ENCODE measurements around the gene ST8SIA5. TPM values are rescaled to one million over a fixed set of nuclear protein-coding genes. Genes with fewer than 3 reads are reported as not detected.

The ST8SIA5 gene
- total RNA-seq, 2 experiments from 2014 or later: not detected

DNA sequence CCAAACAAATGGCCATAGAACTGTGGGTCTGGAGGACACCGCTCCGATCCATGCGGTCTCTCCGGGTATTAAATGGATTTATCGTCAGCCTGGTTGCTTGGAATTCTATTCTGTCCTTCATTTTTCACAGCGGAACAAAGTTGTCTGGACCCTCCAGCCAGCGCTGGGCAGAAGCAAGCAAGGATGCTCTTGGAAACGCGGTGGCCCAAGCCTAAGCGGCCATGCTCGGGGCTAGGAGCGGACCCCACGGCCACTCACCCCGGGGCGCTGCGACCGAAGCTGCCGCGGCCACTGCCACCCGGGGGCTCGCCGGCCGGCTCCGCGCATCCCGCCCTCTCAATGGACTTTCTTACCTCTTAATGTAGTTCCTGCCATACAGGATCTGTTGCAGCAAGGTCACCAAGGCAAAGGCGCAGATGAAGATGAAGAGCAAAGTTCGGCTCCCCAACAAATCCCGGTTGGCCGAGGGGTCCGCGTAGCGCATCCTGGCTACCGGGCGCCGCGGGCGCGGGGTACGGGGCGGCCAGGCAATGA is 761 bp downstream of the ST8SIA5 start:
- Mint-ChIP-seq H3K4me3 (no peak overlapping the region), H3K9me3 (no peaks in the 10 kb centered on the region), H3K4me1 (peaks cover 19% of the 10 kb centered on the region), H3K27ac (no peak overlapping the region), H3K36me3 (ENCODE audit: low read depth) (no peaks in the 10 kb centered on the region), H3K27me3 (peaks cover 67% of the 10 kb centered on the region)
- ChIA-PET CTCF (no interaction called here), POLR2A (no interaction called here)
- no peak for DNase-seq

DNA sequence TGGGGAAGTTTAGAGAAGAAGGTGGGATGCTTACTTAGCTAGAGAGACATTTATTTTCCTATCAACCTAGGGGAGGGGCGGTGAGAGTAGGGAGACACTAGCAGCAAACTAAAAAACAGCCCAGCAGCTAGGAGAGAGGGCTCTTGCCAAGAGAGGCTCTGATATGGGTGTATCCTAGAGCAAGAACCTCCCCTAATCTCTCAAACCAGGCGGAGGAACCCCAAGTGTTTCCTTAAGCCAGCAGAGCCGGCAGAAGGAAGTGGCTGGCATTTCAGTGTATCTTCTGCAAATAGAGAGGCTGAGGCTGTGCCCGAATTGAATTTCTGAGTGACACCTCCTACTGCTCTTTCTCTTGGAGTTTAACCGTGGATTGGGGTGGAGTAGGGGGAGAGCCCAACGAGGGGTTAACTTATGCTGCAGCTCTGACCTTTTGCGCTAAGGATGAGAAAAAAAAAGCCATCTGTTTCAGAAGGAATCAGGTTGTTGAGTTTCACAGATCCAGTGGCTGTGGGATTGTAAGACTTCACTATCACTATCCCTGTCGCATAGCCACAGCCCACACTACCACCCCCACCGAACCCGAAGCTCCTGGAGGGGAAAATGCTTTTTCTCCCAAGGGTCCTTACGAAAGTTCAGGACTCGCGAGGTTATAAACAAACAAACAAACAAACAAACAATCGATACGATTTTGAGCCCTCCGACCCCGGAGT is 1.4 kb downstream of the ST8SIA5 start:
- Mint-ChIP-seq H3K27ac (no peak overlapping the region), H3K4me1 (peaks cover 19% of the 10 kb centered on the region), H3K27me3 (peaks cover 63% of the 10 kb centered on the region), H3K9me3 (no peaks in the 10 kb centered on the region), H3K4me3 (no peak overlapping the region), H3K36me3 (ENCODE audit: low read depth) (no peaks in the 10 kb centered on the region)
- ChIA-PET POLR2A (no interaction called here), CTCF (no interaction called here)
- DNase-seq: no peak

DNA sequence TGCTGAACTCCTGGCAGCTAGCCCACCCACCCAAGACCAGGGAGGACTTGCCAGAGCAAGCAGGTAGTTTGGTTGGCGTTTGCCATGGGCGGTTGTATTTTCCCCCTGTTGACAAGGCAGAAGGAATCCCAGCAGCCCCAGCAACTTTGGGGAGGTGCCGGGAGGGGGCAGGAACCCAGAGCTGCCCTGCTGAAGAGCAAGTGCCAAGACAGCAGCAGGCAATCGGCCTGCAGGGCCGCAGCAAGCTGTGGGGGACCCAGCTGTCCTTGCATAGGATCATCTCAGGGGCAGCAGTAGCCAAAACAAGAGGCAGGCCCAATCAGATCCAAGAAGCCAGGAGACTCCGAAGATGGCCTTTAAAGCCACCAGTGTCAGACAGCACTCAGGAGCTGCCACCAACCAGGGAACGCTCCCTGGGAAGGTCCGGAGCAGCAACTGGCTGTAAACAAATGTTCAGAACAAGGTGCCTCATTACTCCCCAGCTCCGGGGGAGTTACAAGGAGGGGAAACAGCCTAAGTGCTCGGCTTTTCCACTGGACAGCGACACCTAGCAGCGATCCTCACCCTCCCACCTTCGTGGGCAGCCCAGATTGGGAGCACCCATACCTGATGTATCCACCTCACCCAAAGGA is 2.1 kb downstream of the ST8SIA5 start:
- ChIA-PET CTCF (no interaction called here), POLR2A (no interaction called here)
- Mint-ChIP-seq H3K27ac (no peak overlapping the region), H3K4me1 (peaks cover 19% of the 10 kb centered on the region), H3K4me3 (no peak overlapping the region), H3K9me3 (no peaks in the 10 kb centered on the region), H3K36me3 (ENCODE audit: low read depth) (no peaks in the 10 kb centered on the region), H3K27me3 (peaks cover 58% of the 10 kb centered on the region)
- no peak for DNase-seq

DNA sequence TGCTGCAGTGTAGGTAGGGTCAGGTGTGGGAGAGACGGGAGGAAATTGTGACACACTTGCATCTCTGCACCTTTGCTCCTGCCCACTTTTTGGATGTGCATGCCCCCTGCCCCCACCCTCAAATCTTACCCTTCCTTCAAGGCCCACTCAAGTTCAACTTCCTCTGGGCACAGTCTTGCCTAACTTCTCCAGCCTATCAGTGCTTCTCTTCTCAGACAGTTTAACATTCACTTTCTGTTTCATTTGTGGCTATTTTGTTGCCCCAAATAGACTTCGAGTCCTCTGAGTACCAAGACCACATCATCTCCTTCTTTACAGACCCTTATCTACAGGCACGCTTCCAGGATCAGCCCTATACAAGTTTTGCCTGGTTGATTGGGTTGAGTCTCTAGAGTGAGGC is 2.7 kb downstream of the ST8SIA5 start:
- Mint-ChIP-seq H3K4me3 (no peak overlapping the region), H3K27ac (no peak overlapping the region), H3K36me3 (ENCODE audit: low read depth) (no peaks in the 10 kb centered on the region), H3K9me3 (no peaks in the 10 kb centered on the region), H3K4me1 (peaks cover 19% of the 10 kb centered on the region), H3K27me3 (peaks cover 53% of the 10 kb centered on the region)
- no peak for DNase-seq
- CTCF ChIA-PET: no interaction called here
- POLR2A ChIA-PET: no interaction called here

DNA sequence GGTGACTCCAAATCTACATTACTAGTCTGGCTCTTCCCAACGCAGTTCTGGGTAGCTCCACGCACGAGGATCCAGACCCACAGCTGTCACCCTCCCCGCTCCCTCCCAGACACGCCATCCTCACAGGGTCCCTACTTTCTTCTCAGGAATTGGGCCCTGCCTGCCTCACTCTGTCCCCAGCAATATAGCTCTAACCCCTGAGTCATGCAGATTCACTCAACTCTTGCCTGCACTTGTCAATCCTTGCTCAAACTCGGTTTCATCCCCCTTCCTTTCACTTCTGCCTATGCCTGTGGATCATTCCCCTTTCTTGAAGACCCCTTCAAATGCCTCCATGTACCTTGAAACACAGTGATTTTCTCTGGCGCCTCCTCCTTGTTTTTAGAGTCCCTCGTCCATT is 5.0 kb downstream of the ST8SIA5 start:
- no peak overlapping the region for H3K4me3 Mint-ChIP-seq

DNA sequence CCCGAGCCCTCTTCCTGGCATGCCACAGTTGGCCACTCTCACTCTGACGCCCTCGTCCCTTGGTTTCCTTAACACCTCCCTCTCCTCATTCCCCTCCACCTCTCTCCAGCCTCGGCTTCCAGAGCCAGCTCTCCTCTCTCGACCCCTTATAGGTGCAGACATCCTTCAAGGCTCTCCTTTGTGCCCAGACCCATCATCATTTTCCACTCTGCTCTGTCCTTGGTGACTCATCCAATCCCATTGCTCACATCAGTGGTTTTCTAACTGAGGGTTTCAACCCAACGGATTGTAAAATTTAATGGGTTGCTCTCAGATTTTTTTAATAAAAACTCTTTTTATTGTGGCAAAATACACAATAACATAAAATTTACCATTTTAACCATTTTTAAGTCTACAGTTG is 6.2 kb downstream of the ST8SIA5 start:
- POLR2A ChIA-PET: no interaction called here
- CTCF ChIA-PET: no interaction called here
- H3K27me3 Mint-ChIP-seq: peaks cover 40% of the 10 kb centered on the region
- no peak for DNase-seq
- no peak overlapping the region for H3K27ac Mint-ChIP-seq
- no peak overlapping the region for H3K4me3 Mint-ChIP-seq
- no peaks in the 10 kb centered on the region for H3K9me3 Mint-ChIP-seq
- H3K4me1 Mint-ChIP-seq: peaks cover 9% of the 10 kb centered on the region
- H3K36me3 Mint-ChIP-seq (ENCODE audit: low read depth): no peaks in the 10 kb centered on the region

More for the DNA sequence above, 5.0 kb downstream of the ST8SIA5 start:
- no peak for DNase-seq
- ChIA-PET POLR2A (no interaction called here), CTCF (no interaction called here)
- H3K36me3 Mint-ChIP-seq (ENCODE audit: low read depth): no peaks in the 10 kb centered on the region
- no peak overlapping the region for H3K27ac Mint-ChIP-seq
- H3K9me3 Mint-ChIP-seq: no peaks in the 10 kb centered on the region
- peaks cover 13% of the 10 kb centered on the region for H3K4me1 Mint-ChIP-seq
- H3K27me3 Mint-ChIP-seq: peaks cover 39% of the 10 kb centered on the region

DNA sequence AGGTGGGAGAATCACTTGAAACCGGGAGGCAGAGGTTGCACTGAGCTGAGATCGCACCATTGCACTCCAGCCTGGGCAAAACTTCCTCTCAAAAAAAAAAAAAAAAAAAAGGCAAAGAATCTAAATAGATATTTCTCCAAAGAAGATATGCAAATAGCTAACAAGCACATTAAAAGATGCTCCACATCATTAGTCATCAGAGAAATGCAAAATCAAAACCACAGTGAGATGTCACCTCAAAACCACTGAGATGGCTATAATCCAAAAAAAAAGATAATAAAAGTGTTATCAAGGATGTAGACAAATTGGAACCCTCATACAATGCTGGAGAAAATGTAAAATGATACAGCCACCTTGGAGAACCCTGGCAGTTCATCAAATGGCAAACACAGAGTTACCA is 8.4 kb downstream of the ST8SIA5 start:
- H3K27ac Mint-ChIP-seq: no peak overlapping the region
- ChIA-PET CTCF (no interaction called here), POLR2A (no interaction called here)
- no peaks in the 10 kb centered on the region for H3K4me1 Mint-ChIP-seq
- H3K27me3 Mint-ChIP-seq: peaks cover 32% of the 10 kb centered on the region
- DNase-seq: no peak
- H3K36me3 Mint-ChIP-seq (ENCODE audit: low read depth): no peaks in the 10 kb centered on the region
- H3K4me3 Mint-ChIP-seq: no peak overlapping the region
- H3K9me3 Mint-ChIP-seq: no peaks in the 10 kb centered on the region

DNA sequence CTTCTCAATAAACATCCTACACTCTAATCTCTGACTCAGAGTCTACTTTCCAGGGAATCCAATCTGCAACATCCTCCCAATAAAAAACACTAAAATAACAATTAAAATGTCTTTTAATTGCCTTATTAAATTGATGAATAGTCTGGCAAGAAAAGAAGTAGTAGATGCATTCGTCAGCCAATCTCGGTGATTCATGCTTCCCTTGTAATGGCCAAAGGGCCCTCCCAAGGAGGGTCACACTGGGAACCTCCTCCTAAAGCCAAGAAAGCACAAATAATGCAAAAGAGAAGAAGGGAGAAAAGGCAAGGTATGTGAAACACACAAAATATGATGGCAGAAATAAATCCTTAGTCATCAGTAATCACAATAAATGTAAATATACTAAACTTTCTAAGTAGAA is 16.8 kb downstream of the ST8SIA5 start:
- no peaks in the 10 kb centered on the region for H3K9me3 Mint-ChIP-seq

DNA sequence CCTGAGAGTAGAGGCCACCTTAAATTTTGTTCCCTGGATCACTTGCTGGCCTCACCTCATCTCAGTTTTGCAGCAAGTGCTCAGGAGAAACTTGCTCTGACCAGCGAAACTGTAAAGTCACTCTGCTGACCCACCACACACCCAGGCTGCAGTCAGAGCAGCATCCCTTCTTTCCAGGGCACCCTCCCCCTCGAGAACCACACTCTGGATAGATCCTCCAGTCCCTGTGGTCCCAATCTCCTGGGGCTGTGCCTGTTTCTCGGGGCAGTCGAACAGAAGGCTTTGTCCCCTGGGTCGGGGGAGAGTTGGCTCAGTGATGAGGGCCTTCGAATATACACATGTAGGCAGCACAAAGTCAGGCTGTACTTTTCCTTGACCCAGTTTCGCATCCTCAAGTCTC is 18.4 kb downstream of the ST8SIA5 start:
- DNase-seq: no peak
- H3K36me3 Mint-ChIP-seq (ENCODE audit: low read depth): no peaks in the 10 kb centered on the region
- H3K4me3 Mint-ChIP-seq: no peak overlapping the region
- H3K9me3 Mint-ChIP-seq: no peaks in the 10 kb centered on the region
- H3K27me3 Mint-ChIP-seq: peaks cover 24% of the 10 kb centered on the region
- H3K4me1 Mint-ChIP-seq: no peaks in the 10 kb centered on the region
- CTCF ChIA-PET: no interaction called here
- no peak overlapping the region for H3K27ac Mint-ChIP-seq
- POLR2A ChIA-PET: no interaction called here

More for the DNA sequence above, 16.8 kb downstream of the ST8SIA5 start:
- no peak for DNase-seq
- H3K27ac Mint-ChIP-seq: no peak overlapping the region
- no peaks in the 10 kb centered on the region for H3K36me3 Mint-ChIP-seq (ENCODE audit: low read depth)
- no peak overlapping the region for H3K4me3 Mint-ChIP-seq
- ChIA-PET POLR2A (no interaction called here), CTCF (no interaction called here)
- H3K4me1 Mint-ChIP-seq: no peaks in the 10 kb centered on the region
- H3K27me3 Mint-ChIP-seq: peaks cover 34% of the 10 kb centered on the region

DNA sequence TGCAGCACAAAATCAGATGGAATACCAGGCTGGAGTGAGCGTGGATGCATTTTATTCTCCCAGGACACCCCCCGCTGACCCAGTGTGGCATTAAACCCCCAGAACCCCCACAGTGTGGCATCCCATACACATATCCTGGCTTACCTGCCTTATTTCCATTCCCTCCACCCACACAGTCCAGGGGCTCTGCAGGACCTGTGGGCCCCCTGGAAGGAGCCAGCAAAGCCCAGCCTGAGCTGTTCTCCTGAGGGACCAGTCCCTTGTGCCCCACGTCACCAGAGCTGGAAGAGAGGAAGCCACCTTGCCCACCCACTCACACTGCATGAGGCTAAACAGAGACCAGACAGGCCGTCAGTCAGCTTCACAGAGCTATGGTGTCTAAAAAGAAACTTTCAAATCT is 20.1 kb downstream of the ST8SIA5 start:
- Mint-ChIP-seq H3K27me3 (peaks cover 15% of the 10 kb centered on the region), H3K9me3 (no peaks in the 10 kb centered on the region), H3K36me3 (ENCODE audit: low read depth) (no peaks in the 10 kb centered on the region), H3K27ac (no peak overlapping the region), H3K4me3 (no peak overlapping the region), H3K4me1 (no peaks in the 10 kb centered on the region)
- ChIA-PET POLR2A (no interaction called here), CTCF (no interaction called here)
- DNase-seq: no peak

DNA sequence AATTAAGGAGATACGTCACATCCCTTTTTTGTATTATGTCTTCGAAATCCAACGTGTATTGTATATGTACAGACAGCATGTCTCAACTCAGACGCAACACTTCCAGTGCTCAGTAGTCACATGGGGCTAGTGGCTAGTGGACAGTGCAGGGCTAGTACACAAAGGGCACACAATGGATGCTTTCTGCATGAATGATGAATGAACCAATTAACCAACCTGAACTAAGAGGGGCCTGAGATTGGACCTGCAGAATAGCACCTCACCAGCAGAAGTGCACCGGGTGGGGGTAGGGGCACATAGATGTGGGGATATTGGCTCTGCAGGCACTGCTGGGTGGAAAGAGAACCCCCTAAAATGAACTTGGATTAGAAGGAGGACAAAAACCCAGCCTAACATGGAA is 20.7 kb downstream of the ST8SIA5 start:
- POLR2A ChIA-PET: no interaction called here
- no peak for DNase-seq
- H3K27ac Mint-ChIP-seq: no peak overlapping the region

DNA sequence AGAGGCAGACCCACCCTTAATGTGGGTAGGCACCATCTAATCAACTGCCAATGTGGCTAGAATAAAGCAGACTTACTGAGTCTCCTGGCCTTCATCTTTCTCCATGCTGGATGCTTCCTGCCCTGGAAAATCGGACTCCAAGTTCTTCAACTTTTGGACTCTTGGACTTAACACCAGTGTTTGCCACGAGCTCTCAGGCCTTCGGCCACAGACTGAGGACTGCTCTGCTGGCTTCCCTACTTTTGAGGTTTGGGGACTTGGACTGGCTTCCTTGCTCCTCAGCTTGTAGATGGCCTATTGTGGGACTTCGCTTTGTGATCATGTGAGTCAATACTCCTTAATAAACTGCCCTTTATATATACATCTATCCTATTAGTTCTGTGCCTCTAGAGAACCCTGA is 21.9 kb downstream of the ST8SIA5 start:
- POLR2A ChIA-PET: no interaction called here
- H3K9me3 Mint-ChIP-seq: no peaks in the 10 kb centered on the region
- H3K27me3 Mint-ChIP-seq: peaks cover 11% of the 10 kb centered on the region
- H3K36me3 Mint-ChIP-seq (ENCODE audit: low read depth): no peaks in the 10 kb centered on the region
- H3K27ac Mint-ChIP-seq: no peak overlapping the region
- DNase-seq: no peak
- no peak overlapping the region for H3K4me3 Mint-ChIP-seq
- CTCF ChIA-PET: no interaction called here
- no peaks in the 10 kb centered on the region for H3K4me1 Mint-ChIP-seq

More for the DNA sequence above, 20.7 kb downstream of the ST8SIA5 start:
- Mint-ChIP-seq H3K4me1 (no peaks in the 10 kb centered on the region), H3K36me3 (ENCODE audit: low read depth) (no peaks in the 10 kb centered on the region), H3K27me3 (peaks cover 12% of the 10 kb centered on the region), H3K4me3 (no peak overlapping the region), H3K9me3 (no peaks in the 10 kb centered on the region)
- CTCF ChIA-PET: no interaction called here

DNA sequence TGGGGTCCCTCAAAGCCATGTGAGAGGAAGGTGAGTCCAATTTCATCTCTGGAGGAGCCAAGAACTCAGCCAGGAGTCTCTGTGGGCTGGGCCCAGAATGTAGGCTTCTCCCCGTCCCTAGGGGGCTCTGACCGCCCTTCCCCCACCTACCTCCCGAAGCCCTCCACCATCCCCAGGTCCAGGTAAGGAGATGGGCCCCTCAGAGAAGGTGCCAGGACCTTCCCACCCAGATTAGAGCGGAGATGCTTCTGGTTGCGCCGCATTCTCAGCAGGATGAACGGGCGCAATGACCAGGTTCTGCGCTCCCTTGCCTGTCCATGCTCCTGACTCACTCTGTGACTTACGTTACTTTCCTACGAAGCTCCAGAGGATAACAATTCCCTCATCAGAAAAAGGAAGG is 23.0 kb downstream of the ST8SIA5 start:
- Mint-ChIP-seq H3K27me3 (peaks cover 9% of the 10 kb centered on the region), H3K36me3 (ENCODE audit: low read depth) (no peaks in the 10 kb centered on the region), H3K4me1 (no peaks in the 10 kb centered on the region), H3K27ac (no peak overlapping the region), H3K4me3 (no peak overlapping the region), H3K9me3 (peaks cover 2% of the 10 kb centered on the region)
- POLR2A ChIA-PET: no interaction called here
- no peak for DNase-seq
- CTCF ChIA-PET: no interaction called here

DNA sequence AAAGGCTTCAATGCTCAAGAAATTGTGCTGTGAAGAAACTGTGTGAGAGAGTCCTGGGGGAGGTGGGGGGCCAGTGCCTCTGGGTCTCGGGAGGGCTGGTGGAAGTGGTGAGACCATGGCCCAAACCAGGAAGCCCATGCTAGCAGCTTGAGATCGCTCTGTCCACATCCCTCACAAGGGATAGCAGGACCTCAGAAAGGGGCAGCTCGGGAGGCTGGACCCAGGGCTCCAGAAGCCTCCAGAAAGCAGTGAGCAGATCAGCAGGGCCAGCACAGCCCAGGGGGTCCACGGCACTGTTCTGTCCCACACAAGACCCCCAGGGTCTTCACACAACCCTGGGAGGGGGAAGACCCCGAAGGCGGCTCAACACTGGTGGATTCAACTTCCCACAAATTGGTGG is 24.1 kb downstream of the ST8SIA5 start:
- H3K27me3 Mint-ChIP-seq: peaks cover 7% of the 10 kb centered on the region
- H3K27ac Mint-ChIP-seq: no peak overlapping the region
- no peaks in the 10 kb centered on the region for H3K4me1 Mint-ChIP-seq
- no peak for DNase-seq
- H3K9me3 Mint-ChIP-seq: peaks cover 2% of the 10 kb centered on the region
- no peaks in the 10 kb centered on the region for H3K36me3 Mint-ChIP-seq (ENCODE audit: low read depth)
- ChIA-PET POLR2A (no interaction called here), CTCF (no interaction called here)
- H3K4me3 Mint-ChIP-seq: no peak overlapping the region
